ENCODE measurements around the gene ARL2BP.

Gene ARL2BP

DNA sequence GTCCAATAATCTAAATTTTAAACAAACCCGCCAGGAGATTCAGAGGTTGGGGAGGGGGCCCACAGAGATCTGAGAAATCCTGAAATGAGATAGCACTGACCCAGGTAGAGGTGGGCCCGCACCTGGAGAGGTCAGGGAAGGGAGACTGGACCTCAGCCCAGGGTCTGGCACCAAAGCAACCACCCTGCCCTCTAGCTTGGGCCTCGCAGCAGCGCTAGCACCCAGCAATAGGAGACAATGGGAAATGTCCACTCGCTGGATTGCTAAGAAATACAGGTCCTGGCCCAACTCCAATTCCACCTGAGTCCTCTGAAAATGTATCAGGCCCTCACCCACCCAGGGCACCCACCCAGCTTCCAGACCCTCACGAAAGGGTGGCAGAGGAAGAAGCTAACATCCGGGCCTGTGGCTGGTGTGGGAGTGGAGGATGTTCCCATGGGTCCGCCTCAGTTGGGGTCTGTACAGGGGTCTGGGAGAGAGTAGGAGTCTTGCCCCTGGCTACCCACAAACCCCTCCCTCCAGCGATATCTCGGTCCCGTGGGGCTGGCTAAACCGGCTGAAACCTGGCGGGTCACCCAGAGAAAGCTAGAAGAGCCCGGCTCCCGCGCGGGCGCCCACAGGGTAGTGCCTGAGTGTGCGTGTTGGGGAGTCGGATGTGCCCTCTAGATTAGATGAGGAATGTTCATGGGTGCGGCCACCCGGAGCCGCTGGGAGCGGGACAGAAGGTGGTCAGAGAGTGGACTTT lies 38.3 kb downstream of the ARL2BP start:
- DNase-seq, result no peak

DNA sequence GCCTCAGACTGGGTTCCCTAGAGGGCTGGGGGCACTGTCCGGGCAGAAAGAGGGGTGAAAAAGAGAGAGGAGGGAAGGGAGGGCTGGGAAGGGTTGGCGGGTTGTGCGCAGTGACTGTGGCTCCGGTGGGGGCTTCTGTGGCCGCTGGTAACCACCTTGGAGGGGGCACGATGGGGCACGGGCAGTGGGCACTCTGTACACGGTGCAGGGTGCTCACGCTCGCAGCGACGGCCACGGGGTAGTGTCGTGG lies 38.8 kb downstream of the ARL2BP start:
- no peak for DNase-seq

GRCh38 chr16:57284209-57284951 lies 39.3 kb downstream of the ARL2BP start, which contains the start of gene PLLP:
Gene PLLP, minus strand, starts transcription at chr16:57284672. Its CDS starts 132 bp downstream, at chr16:57284540.
- no peak for DNase-seq

GRCh38 chr16:57284952-57285363 lies 39.9 kb downstream of the ARL2BP start:
- DNase-seq, result no peak

DNA sequence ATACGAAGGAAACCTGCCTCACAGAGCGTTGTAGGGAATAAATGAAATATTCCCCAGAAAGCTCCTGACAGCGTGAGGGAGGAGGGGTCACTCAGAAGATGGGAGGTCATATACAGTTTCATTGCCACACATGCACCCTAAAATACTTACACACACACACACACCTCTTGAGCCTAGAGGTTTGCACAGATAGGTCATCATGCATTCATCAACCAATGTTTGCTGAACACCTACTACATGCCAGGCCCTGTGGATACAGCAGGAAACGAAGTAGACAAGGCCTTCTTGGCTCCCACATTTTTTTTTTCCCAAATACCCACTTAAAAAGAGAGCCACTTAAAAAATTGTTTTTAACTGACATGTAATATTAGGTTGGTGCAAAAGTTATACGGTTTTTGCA lies 40.3 kb downstream of the ARL2BP start:
- DNase-seq, result no peak

- no peak for DNase-seq
These were observed 44.6 kb downstream of the ARL2BP start for GRCh38 chr16:57289391-57290257.

DNA sequence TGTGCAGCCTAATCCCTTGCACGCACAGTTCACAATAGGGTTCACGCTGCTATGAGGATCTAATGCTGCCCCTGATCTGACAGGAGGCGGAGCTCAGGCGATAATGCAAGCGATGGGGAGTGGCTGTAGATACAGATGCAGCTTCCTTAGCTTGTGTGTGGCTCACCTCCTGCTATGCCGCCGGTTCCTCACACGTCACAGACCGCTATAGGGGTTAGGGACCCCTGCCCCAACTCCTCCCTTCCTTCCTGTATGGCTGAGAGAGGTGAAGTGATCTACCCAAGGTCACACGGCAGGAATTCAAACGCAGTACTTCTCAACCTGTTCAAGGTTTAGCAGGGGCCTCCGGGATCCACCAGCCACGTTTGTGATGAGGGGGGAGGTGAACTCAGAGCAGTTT lies 52.8 kb downstream of the ARL2BP start:
- no peak for DNase-seq

- DNase-seq, result no peak
These were observed 54.1 kb downstream of the ARL2BP start for GRCh38 chr16:57299009-57299718.

GRCh38 chr16:57299719-57300386 lies 54.8 kb downstream of the ARL2BP start:
- peak; percentile 94 for DNase-seq

DNA sequence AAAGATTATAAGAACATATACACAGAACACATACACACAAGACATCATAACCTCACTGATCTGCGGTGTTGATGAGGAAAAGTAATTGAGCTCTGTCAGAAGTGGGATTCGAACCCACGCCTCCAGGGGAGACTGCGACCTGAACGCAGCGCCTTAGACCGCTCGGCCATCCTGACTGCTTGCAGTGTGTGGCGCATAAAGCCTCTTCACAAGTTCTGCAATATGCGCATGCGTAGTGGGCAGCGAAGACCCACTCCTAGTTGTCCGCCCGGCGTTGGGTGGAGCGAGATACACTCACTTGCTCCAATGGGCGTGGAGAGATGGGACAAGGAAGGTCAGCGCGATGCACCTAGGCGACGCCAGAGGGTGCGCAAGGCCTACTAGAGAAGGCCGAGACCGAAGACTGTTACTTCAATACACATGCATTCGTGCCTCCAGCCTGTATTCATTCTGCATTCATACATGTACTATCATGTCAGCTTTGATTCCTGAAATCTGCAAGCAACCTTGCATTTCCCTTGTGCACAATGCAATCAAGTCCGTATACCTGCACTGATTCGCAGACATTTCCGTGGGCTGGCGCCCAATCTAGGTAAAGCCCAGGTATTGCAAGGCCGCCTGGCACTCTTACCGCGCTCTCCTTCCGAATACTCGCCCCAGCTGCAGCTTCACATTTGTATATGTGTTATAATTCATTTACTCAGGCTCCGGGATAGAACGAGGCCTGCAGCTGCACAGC lies 55.5 kb downstream of the ARL2BP start:
- peak; percentile 93 for DNase-seq

DNA sequence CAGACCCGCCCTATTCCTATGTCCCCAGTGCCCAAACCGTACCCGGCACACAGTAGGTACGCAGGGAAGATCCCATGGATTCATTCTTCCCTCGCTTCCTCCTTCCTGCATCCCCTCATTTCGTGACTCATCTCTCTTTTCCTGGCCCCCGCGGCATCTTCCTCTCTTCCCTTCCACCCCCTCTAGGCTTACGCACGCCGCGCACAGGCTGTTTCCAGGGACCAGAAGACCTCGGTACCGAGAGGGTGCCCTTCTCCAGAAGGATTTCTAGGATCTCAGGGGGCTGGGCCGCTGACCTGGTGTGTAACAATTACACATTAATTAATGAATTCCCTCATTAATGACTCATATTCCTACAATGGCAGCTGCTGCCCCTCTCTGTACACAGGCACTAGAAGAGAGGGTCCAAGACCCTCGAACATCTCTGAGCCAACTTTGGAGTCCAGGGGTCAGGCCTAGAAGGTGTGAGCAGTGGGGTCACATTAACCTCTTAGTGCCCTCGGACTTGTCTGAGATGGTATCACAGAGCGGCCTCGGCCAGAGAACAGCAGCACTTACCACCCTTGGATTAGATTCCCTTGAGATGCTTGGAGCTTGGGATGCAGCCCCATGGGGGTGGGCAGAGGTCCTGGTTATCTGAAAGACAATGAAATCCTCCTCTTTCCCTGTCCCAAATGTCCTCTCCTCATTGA lies 56.2 kb downstream of the ARL2BP start:
- DNase-seq, result no peak
